HCT116 (cell line): ENCODE measurements around the gene PRAF2. TPM values are rescaled to one million over a fixed set of nuclear protein-coding genes. Genes with fewer than 3 reads are reported as not detected.
A peak's percentile ranks its signal among the peaks of the same experiment; 100 is the strongest.

Experiments
- ATAC-seq: fragments of 200-7000 bp; cut with Tn5 transposase; 2 replicates; pipeline ENCODE4 v1.9.1; 2020; ENCODE audit warnings: mild to moderate bottlenecking, moderate library complexity
- BruUV-seq: library from RNA; stranded (reverse); fragments of 400-500 nt; replicated peaks from 2 replicates; lab custom pipeline; 2021; lab: Mats Ljungman, UMichigan
- CTCF ChIA-PET: fragments of 300-600 bp; sonication (Branson Sonifier 250); formaldehyde crosslinking; loops from one replicate; lab custom pipeline; 2021; ENCODE audit warnings: antibody characterized with exemption; lab: Charles Lee
- POLR2A ChIA-PET: fragments of 300-600, 350-600 bp; sonication (Branson Sonifier 250); formaldehyde crosslinking; loops from one replicate; lab custom pipeline; 2021; ENCODE audit warnings: antibody characterized with exemption; lab: Charles Lee
- RAD21 ChIA-PET, 2 experiments: fragments of 300-600 bp; sonication (Branson Sonifier 250); formaldehyde crosslinking; loops; one replicate each; lab custom pipeline; 2023; ENCODE audit warnings: low total read pairs in 2 of 2; ENCODE audit not compliant: uncharacterized antibody in 2 of 2, unreplicated experiment in 2 of 2, low non-redundant PET in 1 of 2; lab: Charles Lee
- DNase-seq: peaks from one replicate; pipeline ENCODE4 v3.0.0-alpha.2; 2010; ENCODE audit warnings: low read depth, low spot score
- H2AFZ ChIP-seq: fragments of 200-600 bp; shearing (Covaris generic), sonication (generic); 2 replicates; pipeline ENCODE4 v1.6.1; 2017; ENCODE audit warnings: low read depth, mixed run types, mixed read lengths, antibody characterized with exemption, low read length; ENCODE audit not compliant: poor library complexity, severe bottlenecking
- H3K27ac ChIP-seq: 2 replicates; pipeline ENCODE4 v1.5.1; 2012; ENCODE audit warnings: low read depth, low read length
- H3K27me3 ChIP-seq: fragments of 200-600 bp; sonication (generic); 2 replicates; pipeline ENCODE4 v1.6.1; 2016; ENCODE audit warnings: mixed run types, low read length, mixed read lengths; ENCODE audit not compliant: insufficient read depth
- H3K36me3 ChIP-seq, 2 experiments: fragments of 200-500 bp in 1 of 2; fragments of 200-600 bp in 1 of 2; sonication (Bioruptor generic) in 1 of 2; sonication (generic) in 1 of 2; 2 replicates each; pipeline versions ENCODE4 v1.5.1 to v1.6.1; 2014 to 2016; ENCODE audit warnings: low read length in 2 of 2, inconsistent platforms in 1 of 2, mixed read lengths in 1 of 2, mixed run types in 1 of 2; ENCODE audit not compliant: insufficient read depth in 2 of 2, control insufficient read depth in 1 of 2
- H3K4me1 ChIP-seq, 2 experiments: fragments of 200-600 bp in 1 of 2; sonication (generic) in 1 of 2; 2 replicates each; pipeline versions ENCODE4 v1.5.1 to v1.6.1; 2012 to 2017; ENCODE audit warnings: low read length in 2 of 2, inconsistent platforms in 1 of 2, mild to moderate bottlenecking in 1 of 2, mixed read lengths in 1 of 2, mixed run types in 1 of 2, moderate library complexity in 1 of 2; ENCODE audit not compliant: insufficient read depth in 2 of 2, control insufficient read depth in 1 of 2
- H3K4me2 ChIP-seq: fragments of 200-600 bp; sonication (generic); 2 replicates; pipeline ENCODE4 v1.6.1; 2017; ENCODE audit warnings: mixed run types, low read length, mixed read lengths
- H3K4me3 ChIP-seq, 2 experiments: fragments of 200-600 bp in 1 of 2; sonication (generic) in 1 of 2; replicated peaks in 1 of 2; 2 replicates each; pipeline ENCODE4 v1.5.1; 2011 to 2016; ENCODE audit warnings: low read length in 2 of 2, control low read depth in 1 of 2, low read depth in 1 of 2, mild to moderate bottlenecking in 1 of 2, mixed read lengths in 1 of 2, mixed run types in 1 of 2
- H3K79me2 ChIP-seq: fragments of 200-600 bp; sonication (generic); 2 replicates; pipeline ENCODE4 v1.6.1; 2017; ENCODE audit warnings: mild to moderate bottlenecking, mixed run types, low read length, moderate library complexity, mixed read lengths; ENCODE audit not compliant: insufficient read depth
- H3K9ac ChIP-seq: fragments of 200-600 bp; sonication (generic); 2 replicates; pipeline ENCODE4 v1.6.1; 2016; ENCODE audit warnings: low read length, mixed read lengths
- H3K9me2 ChIP-seq: fragments of 200-600 bp; sonication (generic), shearing (Covaris generic); 2 replicates; pipeline ENCODE4 v1.6.1; 2017; ENCODE audit warnings: mixed run types, mild to moderate bottlenecking, moderate library complexity; ENCODE audit not compliant: insufficient read depth
- H3K9me3 ChIP-seq, 2 experiments: fragments of 200-500 bp in 1 of 2; fragments of 200-600 bp in 1 of 2; sonication (Bioruptor generic) in 1 of 2; sonication (generic) in 1 of 2; 2 replicates each; pipeline ENCODE4 v1.6.1; 2014 to 2017; ENCODE audit warnings: low read length in 2 of 2, mixed read lengths in 2 of 2, inconsistent platforms in 1 of 2, low read depth in 1 of 2, mild to moderate bottlenecking in 1 of 2, mixed run types in 1 of 2, moderate library complexity in 1 of 2; ENCODE audit not compliant: control insufficient read depth in 1 of 2, insufficient read depth in 1 of 2
- H4K20me1 ChIP-seq: fragments of 200-600 bp; sonication (generic), shearing (Covaris generic); 2 replicates; pipeline ENCODE4 v1.6.1; 2017; ENCODE audit warnings: mixed run types, mild to moderate bottlenecking, moderate library complexity; ENCODE audit not compliant: insufficient read depth
- CEBPB ChIP-seq: IDR thresholded peaks from 2 replicates; pipeline ENCODE4 v1.6.1; 2012; ENCODE audit warnings: low read depth
- EZH2phosphoT487 ChIP-seq: fragments of 200-600 bp; IDR thresholded peaks from 2 replicates; pipeline ENCODE4 v1.6.1; 2018; ENCODE audit warnings: antibody characterized with exemption, borderline replicate concordance
- YY1 ChIP-seq: IDR thresholded peaks from 2 replicates; pipeline ENCODE4 v1.6.1; 2011; ENCODE audit warnings: low read length, low read depth, moderate library complexity, mild to moderate bottlenecking; ENCODE audit not compliant: insufficient replicate concordance; ENCODE audit errors: extremely low read depth
- intact Hi-C: fragments of 100-400 bp; cut with micrococcal nuclease; formaldehyde crosslinking; loops from 2 replicates; pipeline ENCODE4 v1.10.0; 2022
- total RNA-seq: library from RNA; stranded (reverse); gene quantifications from one replicate; pipeline ENCODE4 v1.2.1, GENCODE V29; 2021; ENCODE audit not compliant: unreplicated experiment
- TF ChIP-seq, protein P1 (sequence below), 3 experiments: fragments of 200-600 bp in 1 of 3; sonication (generic) in 1 of 3; IDR thresholded peaks in 2 of 3; conservative IDR thresholded peaks in 1 of 3; 2 replicates each; pipeline ENCODE4 v1.5.1; 2012 to 2017; ENCODE audit warnings: low read depth in 2 of 3, low read length in 2 of 3, antibody characterized with exemption in 1 of 3, borderline replicate concordance in 1 of 3, control low read depth in 1 of 3, mild to moderate bottlenecking in 1 of 3, mixed read lengths in 1 of 3, mixed run types in 1 of 3, moderate library complexity in 1 of 3; ENCODE audit not compliant: insufficient read depth in 1 of 3

Gene PRAF2
- total RNA-seq, 1 experiment from 2014 or later: 18.8 TPM

DNA sequence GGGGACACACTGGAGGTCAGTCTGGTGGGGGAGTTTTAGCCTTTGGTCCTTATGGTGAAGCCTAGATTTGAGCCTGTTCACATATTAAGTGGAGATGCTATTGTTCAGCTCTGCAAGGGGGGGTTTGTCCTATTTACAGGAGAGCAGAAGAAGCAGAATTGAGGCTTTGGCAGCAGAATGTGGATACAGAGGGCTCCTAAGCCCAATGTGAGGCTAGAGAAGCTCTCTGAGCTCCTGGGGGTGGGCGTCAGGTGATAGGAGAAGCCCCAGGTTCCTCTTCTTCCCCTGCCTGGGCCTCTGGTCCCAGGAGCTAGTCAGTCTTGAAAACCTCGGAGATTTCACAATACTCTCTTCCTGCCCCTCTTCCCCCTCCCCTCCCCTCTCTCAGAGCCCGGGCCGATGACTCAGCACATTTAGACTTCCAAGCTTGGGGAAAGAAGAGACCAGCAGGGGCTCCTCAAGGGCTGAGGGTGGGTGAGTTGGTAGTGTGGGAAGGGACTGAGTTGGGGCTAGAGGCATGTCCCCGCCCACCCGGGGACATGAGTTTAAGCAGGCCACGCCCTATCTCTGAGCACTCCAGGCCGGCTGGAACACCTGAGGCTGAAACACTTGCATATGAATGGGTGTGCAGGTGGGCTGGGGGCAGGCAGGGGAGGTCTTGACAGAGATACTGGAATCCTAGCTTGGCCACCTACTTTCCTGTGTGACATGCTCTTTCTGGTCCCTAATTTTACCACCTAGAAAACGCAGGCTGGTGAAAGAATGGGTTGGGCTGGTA, 34.0 kb downstream of the PRAF2 start:
- no peaks in the 10 kb centered on the region for H3K9me2 ChIP-seq

More for the DNA sequence above, 34.0 kb downstream of the PRAF2 start:
- H3K9ac ChIP-seq: peak overlapping the region; percentile 52
- ChIA-PET POLR2A (interaction anchor here (0.8 to 1.0 kb wide), 2 partner anchors 9 to 82 kb away, joined by 3 read pairs; no protein-coding TSS in a partner anchor), RAD21 (no interaction called here), CTCF (no interaction called here)
- BruUV-seq: no TSS peak
- peaks cover 23 to 34% of the 10 kb centered on the region in 2 experiments for H3K4me1 ChIP-seq
- H4K20me1 ChIP-seq: no peaks in the 10 kb centered on the region
- peak overlapping the region; percentile 94 for H3K27ac ChIP-seq
- no peak for TF ChIP-seq EZH2phosphoT487
- no peak for TF ChIP-seq CEBPB
- TF ChIP-seq, protein P1, sequence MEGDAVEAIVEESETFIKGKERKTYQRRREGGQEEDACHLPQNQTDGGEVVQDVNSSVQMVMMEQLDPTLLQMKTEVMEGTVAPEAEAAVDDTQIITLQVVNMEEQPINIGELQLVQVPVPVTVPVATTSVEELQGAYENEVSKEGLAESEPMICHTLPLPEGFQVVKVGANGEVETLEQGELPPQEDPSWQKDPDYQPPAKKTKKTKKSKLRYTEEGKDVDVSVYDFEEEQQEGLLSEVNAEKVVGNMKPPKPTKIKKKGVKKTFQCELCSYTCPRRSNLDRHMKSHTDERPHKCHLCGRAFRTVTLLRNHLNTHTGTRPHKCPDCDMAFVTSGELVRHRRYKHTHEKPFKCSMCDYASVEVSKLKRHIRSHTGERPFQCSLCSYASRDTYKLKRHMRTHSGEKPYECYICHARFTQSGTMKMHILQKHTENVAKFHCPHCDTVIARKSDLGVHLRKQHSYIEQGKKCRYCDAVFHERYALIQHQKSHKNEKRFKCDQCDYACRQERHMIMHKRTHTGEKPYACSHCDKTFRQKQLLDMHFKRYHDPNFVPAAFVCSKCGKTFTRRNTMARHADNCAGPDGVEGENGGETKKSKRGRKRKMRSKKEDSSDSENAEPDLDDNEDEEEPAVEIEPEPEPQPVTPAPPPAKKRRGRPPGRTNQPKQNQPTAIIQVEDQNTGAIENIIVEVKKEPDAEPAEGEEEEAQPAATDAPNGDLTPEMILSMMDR (IDR thresholded peaks at IDR 0.05 in 2 of 3, conservative IDR thresholded peaks at IDR 0.05 in 1 of 3; ENCODE audit: borderline replicate concordance in 1 of 3, insufficient read depth in 1 of 3, low read depth in 2 of 3, low read length in 2 of 3): no peak
- TF ChIP-seq YY1: no peak
- H3K4me3 ChIP-seq: peak overlapping the region; percentile 29 to 35
- H3K27me3 ChIP-seq: no peaks in the 10 kb centered on the region
- peaks cover 36% of the 10 kb centered on the region for H3K79me2 ChIP-seq
- peak; percentile 75 for DNase-seq
- ATAC-seq: peak; percentile 49
- peak overlapping the region; percentile 87 for H3K4me2 ChIP-seq
- H3K9me3 ChIP-seq: no peaks in the 10 kb centered on the region
- H3K36me3 ChIP-seq: peaks cover 4 to 5% of the 10 kb centered on the region in 2 experiments; a peak in 3 of 4 replicates
- intact Hi-C loops: loop anchor here (5.0 to 10.0 kb wide), 2 partner anchors 37 to 125 kb away; partner anchors contain the start of genes GRIPAP1 and MAGIX
- no peak overlapping the region for H2AFZ ChIP-seq
